Naive thymus-derived CD4-positive, alpha-beta T cell (primary cell): ENCODE measurements around the gene PPP1R12B. TPM values are rescaled to one million over a fixed set of nuclear protein-coding genes. Genes with fewer than 3 reads are reported as not detected.
"Not testable (repeated sequence)": the region's sequence is repeated elsewhere in the genome, so short reads cannot be mapped to it uniquely, and the experiment has no call there.

ENCODE experiments used
- ATAC-seq: fragments of 150-1000 bp; cut with Tn5 transposase; 2 replicates; pipeline ENCODE4 v1.10.0; 2021; ENCODE audit warnings: mild to moderate bottlenecking, moderate library complexity
- CTCF ChIA-PET: fragments of 350-600 bp; sonication (Branson Sonifier 250); formaldehyde crosslinking; loops from one replicate; lab custom pipeline; 2021; ENCODE audit warnings: antibody characterized with exemption; lab: Charles Lee
- POLR2A ChIA-PET: fragments of 350-600 bp; sonication (Branson Sonifier 250); formaldehyde crosslinking; loops from one replicate; lab custom pipeline; 2021; ENCODE audit warnings: antibody characterized with exemption, inconsistent platforms; lab: Charles Lee
- DNase-seq, 9 donors: peaks; one replicate each; pipeline versions ENCODE4 v3.0.0 to v3.0.0-alpha.2; 2020 to 2022; ENCODE audit warnings: mixed read lengths in 1 of 9
- H3K27ac ChIP-seq: one replicate; pipeline ENCODE4 v1.7.0; 2013; ENCODE audit warnings: mild to moderate bottlenecking, low read depth, low read length, moderate library complexity
- H3K27me3 ChIP-seq, 2 donors: one replicate each; pipeline ENCODE4 v1.7.0; 2013; ENCODE audit warnings: low read length in 2 of 2, mild to moderate bottlenecking in 2 of 2, moderate library complexity in 2 of 2; ENCODE audit not compliant: control insufficient read depth in 2 of 2, insufficient read depth in 2 of 2
- H3K36me3 ChIP-seq, 3 experiments: 1 replicate in 2 of 3; 2 replicates in 1 of 3; pipeline ENCODE4 v1.7.0; 2013; ENCODE audit warnings: low read length in 3 of 3, mild to moderate bottlenecking in 3 of 3, moderate library complexity in 1 of 3; ENCODE audit not compliant: insufficient read depth in 3 of 3, control insufficient read depth in 2 of 3
- H3K4me1 ChIP-seq, 2 donors: one replicate each; pipeline ENCODE4 v1.7.0; 2013; ENCODE audit warnings: low read length in 2 of 2, mild to moderate bottlenecking in 2 of 2, moderate library complexity in 1 of 2; ENCODE audit not compliant: control insufficient read depth in 2 of 2, insufficient read depth in 2 of 2
- H3K4me3 ChIP-seq: 2 replicates; pipeline ENCODE4 v1.7.0; 2013; ENCODE audit warnings: mild to moderate bottlenecking, low read length
- H3K9me3 ChIP-seq, 3 experiments: 1 replicate in 2 of 3; 2 replicates in 1 of 3; pipeline ENCODE4 v1.7.0; 2013; ENCODE audit warnings: low read length in 3 of 3; ENCODE audit not compliant: control insufficient read depth in 2 of 3
- H3K27ac Mint-ChIP-seq, 9 donors: one replicate each; pipeline ENCODE4 v1.8.0; 2020 to 2022; ENCODE audit warnings: mixed read lengths in 9 of 9, mild to moderate bottlenecking in 8 of 9, moderate library complexity in 5 of 9, inconsistent platforms in 2 of 9
- H3K27me3 Mint-ChIP-seq, 5 donors: one replicate each; pipeline ENCODE4 v1.8.0; 2021 to 2022; ENCODE audit warnings: mixed read lengths in 5 of 5, mild to moderate bottlenecking in 1 of 5
- H3K36me3 Mint-ChIP-seq, 5 donors: one replicate each; pipeline ENCODE4 v1.8.0; 2020 to 2022; ENCODE audit warnings: mixed read lengths in 5 of 5, mild to moderate bottlenecking in 3 of 5, inconsistent platforms in 1 of 5
- H3K4me1 Mint-ChIP-seq, 7 donors: one replicate each; pipeline ENCODE4 v1.8.0; 2020 to 2022; ENCODE audit warnings: mixed read lengths in 7 of 7, mild to moderate bottlenecking in 3 of 7, inconsistent platforms in 1 of 7
- H3K4me3 Mint-ChIP-seq, 10 donors: one replicate each; pipeline ENCODE4 v1.8.0; 2020 to 2022; ENCODE audit warnings: mild to moderate bottlenecking in 10 of 10, mixed read lengths in 10 of 10, moderate library complexity in 6 of 10, inconsistent platforms in 2 of 10
- H3K9me3 Mint-ChIP-seq, 11 donors: one replicate each; pipeline ENCODE4 v1.8.0; 2020 to 2022; ENCODE audit warnings: mixed read lengths in 11 of 11, mild to moderate bottlenecking in 4 of 11, inconsistent platforms in 1 of 11, moderate library complexity in 1 of 11
- intact Hi-C, 2 donors: fragments of 100-400 bp; cut with micrococcal nuclease; formaldehyde crosslinking; loops; one replicate each; pipeline ENCODE4 v1.15.1; 2023
- polyA plus RNA-seq, 2 donors: library from polyadenylated mRNA; unstranded; fragments of 300-500 nt; fragmentation: Illumina TruSeq; gene quantifications; one replicate each; pipeline ENCODE4 v1.2.3, GENCODE V29; 2021
- total RNA-seq, 6 experiments: library from RNA in 5 of 6; stranded (reverse) in 5 of 6; gene quantifications; 1 replicate in 5 of 6; 2 replicates in 1 of 6; pipeline ENCODE4 v1.2.3 and lab custom pipeline; 2021 to 2026

The PPP1R12B gene
- total and polyA plus RNA-seq, 7 experiments from 2014 or later = 5.2 to 38.1 (median 26.8) TPM

DNA sequence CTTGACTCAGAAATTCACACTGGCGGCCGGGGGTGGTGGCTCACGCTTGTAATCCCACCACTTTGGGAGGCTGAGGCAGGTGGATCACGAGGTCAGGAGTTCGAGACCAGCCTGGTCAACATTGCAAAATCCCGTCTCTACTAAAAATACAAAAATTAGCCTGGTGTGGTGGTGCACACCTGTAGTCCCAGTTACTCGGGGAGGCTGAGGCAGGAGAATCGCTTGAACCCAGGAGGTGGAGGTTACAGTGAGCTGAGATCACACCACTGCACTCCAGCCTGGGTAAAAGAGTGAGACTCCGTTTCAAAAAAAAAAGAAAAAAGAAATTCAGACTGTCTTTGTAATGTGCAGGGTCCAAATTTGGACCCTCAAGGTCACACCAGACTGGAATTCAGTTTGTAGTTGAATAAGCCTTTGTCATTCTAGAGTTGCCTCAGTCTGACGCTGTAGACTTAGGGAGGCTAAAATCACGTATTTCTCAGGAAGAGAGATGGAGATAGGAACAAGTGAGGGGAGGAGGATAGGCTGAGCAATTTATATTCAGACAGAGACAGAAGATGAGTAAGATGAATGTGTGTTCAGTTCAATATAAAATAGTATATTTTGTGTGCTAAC is 4.2 kb downstream of the PPP1R12B start:
- H3K9me3 ChIP-seq, POLR2A ChIA-PET, H3K4me3 ChIP-seq, H3K9me3 Mint-ChIP-seq, intact Hi-C loops, H3K36me3 ChIP-seq, ATAC-seq, H3K27me3 ChIP-seq, CTCF ChIA-PET, H3K4me3 Mint-ChIP-seq, DNase-seq, H3K27me3 Mint-ChIP-seq, H3K27ac ChIP-seq: not testable (repeated sequence)
- H3K4me1 ChIP-seq = peaks cover 3 to 16% of the 10 kb centered on the region in 2 donors
- Mint-ChIP-seq H3K27ac (peak overlapping the region in 1 of 9 donors; percentile 27), H3K4me1 (peaks cover 30 to 53% (median 42%) of the 10 kb centered on the region in 7 donors), H3K36me3 (peaks cover 0 to 11% (median 6%) of the 10 kb centered on the region in 5 donors)

DNA sequence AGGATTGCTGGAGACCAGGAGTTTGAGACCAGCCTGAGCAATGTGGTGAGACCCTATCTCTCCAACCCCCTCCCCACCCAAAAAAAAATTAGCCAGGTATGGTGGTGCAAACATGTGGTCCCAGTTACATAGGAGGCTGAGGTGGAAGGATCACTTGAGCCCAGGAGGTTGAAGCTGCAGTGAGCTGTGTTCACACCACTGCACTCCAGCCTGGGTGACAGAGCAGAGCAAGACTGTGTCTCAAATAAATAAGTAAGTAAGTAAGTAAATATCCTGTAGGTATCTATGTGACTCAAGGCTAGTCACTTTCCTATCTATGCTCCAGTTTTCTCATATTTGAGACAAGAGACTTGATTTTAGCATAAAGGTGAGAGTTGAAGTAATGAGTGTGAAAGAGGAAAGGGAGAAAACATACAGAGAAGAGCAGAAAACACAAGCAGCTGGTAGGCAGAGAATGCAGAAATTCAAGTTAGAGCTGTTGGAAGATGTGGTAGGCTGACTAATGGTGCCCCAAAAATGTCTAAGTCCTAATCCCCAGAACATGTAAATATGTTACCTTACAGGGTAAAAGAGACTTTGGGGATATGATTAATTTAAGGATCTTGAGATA is 7.5 kb downstream of the PPP1R12B start:
- ChIA-PET CTCF (interaction anchor here (0.6 to 0.7 kb wide), 3 partner anchors 18 to 1927 kb away, joined by 3 to 6 read pairs (median 5); no protein-coding TSS in a partner anchor), POLR2A (interaction anchor here (0.6 kb wide), 1 partner anchor 10 kb away, joined by 5 read pairs; no protein-coding TSS in a partner anchor)
- H3K27me3 ChIP-seq = no peaks in the 10 kb centered on the region
- intact Hi-C loops = no loop called here
- Mint-ChIP-seq H3K27ac (no peak overlapping the region), H3K9me3 (no peaks in the 10 kb centered on the region), H3K4me3 (no peak overlapping the region), H3K36me3 (peaks cover 0 to 11% (median 6%) of the 10 kb centered on the region in 5 donors), H3K27me3 (no peaks in the 10 kb centered on the region), H3K4me1 (peaks cover 10 to 37% (median 25%) of the 10 kb centered on the region in 7 donors)
- ATAC-seq = no peak
- no peak overlapping the region for H3K27ac ChIP-seq
- no peak overlapping the region for H3K4me3 ChIP-seq
- H3K4me1 ChIP-seq = no peaks in the 10 kb centered on the region
- H3K36me3 ChIP-seq = no peaks in the 10 kb centered on the region
- DNase-seq = no peak
- no peaks in the 10 kb centered on the region for H3K9me3 ChIP-seq

DNA sequence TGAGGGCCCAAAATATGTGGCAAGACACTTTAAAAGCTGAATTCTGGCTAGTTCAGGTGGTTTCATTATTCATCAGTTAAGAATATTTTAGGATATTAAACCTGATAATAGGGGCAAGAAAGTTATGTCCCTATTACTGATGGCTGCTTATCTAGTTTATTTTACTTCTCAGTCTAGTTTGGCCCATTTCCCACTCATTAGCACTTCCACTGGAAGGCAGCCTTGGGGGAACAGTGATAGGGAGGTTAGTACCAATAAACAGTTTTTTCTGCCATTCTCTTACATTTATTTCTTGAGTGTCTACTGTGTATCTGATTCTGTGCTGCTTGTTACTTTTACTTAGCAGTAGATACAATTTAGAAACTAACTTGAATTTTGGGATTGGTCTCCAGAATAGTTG is 9.0 kb downstream of the PPP1R12B start:
- DNase-seq (no peak), ATAC-seq (no peak)
- Mint-ChIP-seq H3K27me3 (no peaks in the 10 kb centered on the region), H3K36me3 (peaks cover 0 to 23% (median 11%) of the 10 kb centered on the region in 5 donors), H3K4me3 (no peak overlapping the region), H3K4me1 (peaks cover 8 to 51% (median 28%) of the 10 kb centered on the region in 7 donors), H3K9me3 (no peaks in the 10 kb centered on the region), H3K27ac (no peak overlapping the region)
- Histone ChIP-seq H3K36me3 (no peaks in the 10 kb centered on the region), H3K9me3 (no peaks in the 10 kb centered on the region), H3K27ac (no peak overlapping the region), H3K4me1 (no peaks in the 10 kb centered on the region), H3K4me3 (no peak overlapping the region), H3K27me3 (no peaks in the 10 kb centered on the region)
- ChIA-PET POLR2A (no interaction called here), CTCF (no interaction called here)
- intact Hi-C loops = no loop called here

DNA sequence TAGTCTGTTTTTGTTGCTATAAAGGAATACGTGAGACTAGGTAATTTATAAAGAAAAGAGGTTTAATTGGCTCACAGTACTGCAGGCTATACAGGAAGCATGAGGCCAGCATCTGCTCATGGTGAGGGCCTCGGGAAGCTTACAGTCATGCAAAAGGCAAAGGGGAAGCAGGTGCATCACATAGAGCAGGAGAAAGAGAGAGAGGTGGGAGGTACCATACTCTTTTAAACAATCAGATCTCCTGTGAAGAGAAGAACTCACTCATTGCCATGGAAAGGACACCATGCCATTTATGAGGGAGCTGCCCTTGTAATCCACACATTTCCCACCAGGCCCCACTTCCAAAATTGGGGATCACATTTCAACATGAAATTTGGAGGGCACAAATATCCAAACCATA is 12.7 kb downstream of the PPP1R12B start:
- intact Hi-C loops = no loop called here
- CTCF ChIA-PET = no interaction called here

DNA sequence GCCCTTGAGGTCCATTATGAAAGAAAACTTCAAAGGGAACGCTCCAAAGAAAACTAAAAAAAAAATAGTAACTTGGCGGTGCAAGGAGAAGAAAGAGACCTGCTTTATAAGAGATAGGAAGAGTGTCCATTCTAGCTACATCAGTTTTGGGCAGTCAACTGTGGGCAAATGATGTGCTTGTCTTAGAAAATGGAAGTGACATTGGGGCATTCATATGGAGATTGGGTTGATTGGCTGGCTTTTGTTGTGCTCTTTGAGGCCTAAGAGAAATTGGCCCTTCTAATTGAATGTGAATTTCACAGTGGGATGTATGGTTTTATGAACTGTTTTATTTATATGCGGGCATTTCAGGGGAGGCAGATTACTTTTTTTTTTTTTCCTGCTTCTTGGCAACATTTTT is 13.2 kb downstream of the PPP1R12B start:
- ATAC-seq = no peak
- H3K9me3 Mint-ChIP-seq = no peaks in the 10 kb centered on the region
- no peaks in the 10 kb centered on the region for H3K4me1 ChIP-seq
- H3K27me3 ChIP-seq = no peaks in the 10 kb centered on the region
- H3K36me3 ChIP-seq = no peaks in the 10 kb centered on the region
- no peak for DNase-seq
- H3K27me3 Mint-ChIP-seq = no peaks in the 10 kb centered on the region
- H3K9me3 ChIP-seq = no peaks in the 10 kb centered on the region
- ChIA-PET CTCF (interaction anchor here (0.7 kb wide), 1 partner anchor 14 kb away, joined by 3 read pairs; no protein-coding TSS in a partner anchor), POLR2A (no interaction called here)
- no peak overlapping the region for H3K27ac ChIP-seq
- H3K4me3 ChIP-seq = no peak overlapping the region
- no peak overlapping the region for H3K27ac Mint-ChIP-seq
- intact Hi-C loops = no loop called here
- no peak overlapping the region for H3K4me3 Mint-ChIP-seq
- H3K36me3 Mint-ChIP-seq = peaks cover 0 to 16% (median 2%) of the 10 kb centered on the region in 5 donors
- peaks cover 3 to 32% (median 15%) of the 10 kb centered on the region in 7 donors for H3K4me1 Mint-ChIP-seq

More for the DNA sequence above, 12.7 kb downstream of the PPP1R12B start:
- Mint-ChIP-seq H3K4me3 (no peak overlapping the region), H3K27ac (no peak overlapping the region), H3K9me3 (no peaks in the 10 kb centered on the region), H3K27me3 (no peaks in the 10 kb centered on the region), H3K4me1 (peaks cover 3 to 37% (median 17%) of the 10 kb centered on the region in 7 donors), H3K36me3 (peaks cover 0 to 16% (median 4%) of the 10 kb centered on the region in 5 donors)
- Histone ChIP-seq H3K9me3 (no peaks in the 10 kb centered on the region), H3K4me3 (no peak overlapping the region), H3K36me3 (no peaks in the 10 kb centered on the region), H3K27ac (no peak overlapping the region), H3K27me3 (no peaks in the 10 kb centered on the region), H3K4me1 (no peaks in the 10 kb centered on the region)
- DNase-seq (no peak), ATAC-seq (no peak)
- POLR2A ChIA-PET = no interaction called here

DNA sequence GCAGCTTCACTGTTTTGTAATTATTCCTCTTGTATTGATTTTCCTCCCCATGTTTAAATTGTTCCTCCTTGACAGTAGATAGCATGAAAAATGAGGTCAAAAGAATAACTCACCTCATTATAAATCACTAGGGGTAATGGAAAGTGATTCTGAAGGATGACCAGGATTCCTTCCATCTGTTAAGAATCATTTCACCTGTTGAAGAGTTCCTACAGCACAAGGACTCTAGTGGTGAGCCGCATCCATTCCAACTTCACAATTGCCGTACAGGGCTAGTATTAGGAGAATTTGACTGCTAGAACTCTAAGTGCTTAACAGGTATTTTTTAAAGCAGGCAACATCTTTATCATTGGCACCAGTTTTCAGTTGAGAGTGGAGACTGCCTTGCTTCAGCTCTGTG is 13.7 kb downstream of the PPP1R12B start:
- Mint-ChIP-seq H3K36me3 (peaks cover 0 to 16% (median 0%) of the 10 kb centered on the region in 5 donors), H3K27me3 (no peaks in the 10 kb centered on the region), H3K4me3 (no peak overlapping the region), H3K4me1 (peaks cover 3 to 27% (median 13%) of the 10 kb centered on the region in 7 donors), H3K27ac (no peak overlapping the region), H3K9me3 (no peaks in the 10 kb centered on the region)
- ChIA-PET POLR2A (no interaction called here), CTCF (interaction anchor here (0.7 kb wide), 1 partner anchor 15 kb away, joined by 3 read pairs; no protein-coding TSS in a partner anchor)
- Histone ChIP-seq H3K27ac (no peak overlapping the region), H3K36me3 (no peaks in the 10 kb centered on the region), H3K27me3 (no peaks in the 10 kb centered on the region), H3K4me1 (no peaks in the 10 kb centered on the region), H3K9me3 (no peaks in the 10 kb centered on the region), H3K4me3 (no peak overlapping the region)
- ATAC-seq = no peak
- intact Hi-C loops = no loop called here
- DNase-seq = no peak
